Endothelial cell of umbilical vein (primary cell): ENCODE results near the gene EFNA2. TPM values are rescaled to one million over a fixed set of nuclear protein-coding genes. Genes with fewer than 3 reads are reported as not detected.

Experiments
- BruUV-seq: library from RNA; stranded (reverse); fragments of 400-500 nt; replicated peaks from 2 replicates; lab custom pipeline; 2021; lab: Mats Ljungman, UMichigan
- CTCF ChIA-PET: fragments of 300-600, 350-600 bp; sonication (Branson Sonifier 250); formaldehyde crosslinking; loops from one replicate; lab custom pipeline; 2021; ENCODE audit warnings: antibody characterized with exemption, inconsistent platforms; lab: Charles Lee
- POLR2A ChIA-PET: fragments of 300-600, 350-600 bp; sonication (Branson Sonifier 250); formaldehyde crosslinking; loops from one replicate; lab custom pipeline; 2021; ENCODE audit warnings: antibody characterized with exemption, inconsistent platforms; lab: Charles Lee
- DNase-seq: peaks from one replicate; pipeline ENCODE4 v3.0.0-alpha.2; 2011; ENCODE audit warnings: low read depth, low spot score
- FAIRE-seq: peaks from 2 replicates; lab custom pipeline; 2011; peaks lifted over from hg19 to GRCh38; lab: Jason Lieb, UNC
- H2AFZ ChIP-seq: 2 replicates; pipeline ENCODE4 v1.6.0; 2012; ENCODE audit warnings: low read depth, low read length, control low read depth, inconsistent platforms
- H3K27ac ChIP-seq: 2 replicates; pipeline ENCODE4 v1.5.1; 2011; ENCODE audit warnings: low read depth, mild to moderate bottlenecking, control low read depth, low read length, moderate library complexity; ENCODE audit not compliant: insufficient read depth
- H3K27me3 ChIP-seq, 2 experiments: 2 replicates each; pipeline versions ENCODE4 v1.6.0 to v1.6.1; 2011; ENCODE audit warnings: low read length in 2 of 2, mixed read lengths in 1 of 2; ENCODE audit not compliant: control insufficient read depth in 2 of 2, insufficient read depth in 2 of 2
- H3K36me3 ChIP-seq, 2 experiments: 2 replicates in 1 of 2; 3 replicates in 1 of 2; pipeline ENCODE4 v1.5.1; 2011; ENCODE audit warnings: low read length in 2 of 2, mild to moderate bottlenecking in 1 of 2, moderate library complexity in 1 of 2; ENCODE audit not compliant: control insufficient read depth in 2 of 2, insufficient read depth in 2 of 2; ENCODE audit errors: extremely low read depth in 1 of 2
- H3K4me1 ChIP-seq: 3 replicates; pipeline ENCODE4 v1.5.1; 2011; ENCODE audit warnings: mild to moderate bottlenecking, low read length; ENCODE audit not compliant: control insufficient read depth, insufficient read depth; ENCODE audit errors: extremely low read depth
- H3K4me2 ChIP-seq: 2 replicates; pipeline ENCODE4 v1.6.1; 2011; ENCODE audit warnings: low read length, control low read depth, mixed read lengths; ENCODE audit not compliant: insufficient read depth
- H3K4me3 ChIP-seq, 3 experiments: fragments of 200-600 bp in 1 of 3; sonication (generic), shearing (Covaris generic) in 1 of 3; replicated peaks in 1 of 3; 2 replicates each; pipeline ENCODE4 v1.5.1; 2011 to 2016; ENCODE audit warnings: control low read depth in 3 of 3, low read length in 3 of 3, mild to moderate bottlenecking in 2 of 3, inconsistent platforms in 1 of 3, low read depth in 1 of 3, moderate library complexity in 1 of 3; ENCODE audit not compliant: insufficient read depth in 1 of 3
- H3K79me2 ChIP-seq: 2 replicates; pipeline ENCODE4 v1.6.0; 2012; ENCODE audit warnings: low read length, inconsistent platforms; ENCODE audit not compliant: control insufficient read depth, insufficient read depth
- H3K9ac ChIP-seq: replicated peaks from 2 replicates; pipeline ENCODE3; 2011; ENCODE audit warnings: low read length, control low read depth; ENCODE audit not compliant: insufficient read depth; ENCODE audit errors: extremely low read depth
- H3K9me1 ChIP-seq: replicated peaks from 3 replicates; pipeline ENCODE4 v1.6.0; 2011; ENCODE audit warnings: mild to moderate bottlenecking, low read length; ENCODE audit not compliant: control insufficient read depth, insufficient read depth; ENCODE audit errors: extremely low read depth
- H3K9me3 ChIP-seq: replicated peaks from 2 replicates; pipeline ENCODE4 v1.5.1; 2012; ENCODE audit warnings: low read length, inconsistent platforms; ENCODE audit not compliant: control insufficient read depth, insufficient read depth
- H4K20me1 ChIP-seq: replicated peaks from 2 replicates; pipeline ENCODE3; 2011; ENCODE audit warnings: mild to moderate bottlenecking, low read length; ENCODE audit not compliant: control insufficient read depth, insufficient read depth; ENCODE audit errors: extremely low read depth
- JUN ChIP-seq: IDR thresholded peaks from 2 replicates; pipeline ENCODE4 v1.6.1; 2011; ENCODE audit warnings: borderline replicate concordance, low read depth; ENCODE audit not compliant: insufficient read length, insufficient read depth
- MYC ChIP-seq: IDR thresholded peaks from one replicate; pipeline ENCODE4 v1.6.1; 2011; ENCODE audit warnings: mild to moderate bottlenecking, low read depth, low read length
- POLR2A ChIP-seq: IDR thresholded peaks from 2 replicates; pipeline ENCODE4 v1.6.1; 2012; ENCODE audit warnings: low read depth, mild to moderate bottlenecking, control low read depth, low read length
- dilution Hi-C: fragments of 300-500 bp; cut with MboI; formaldehyde crosslinking; loops from one replicate; pipeline ENCODE4 v1.15.0; 2019; ENCODE audit warnings: low sequenced_read_pairs; ENCODE audit not compliant: extremely low pct_ligation_motif_present
- intact Hi-C: fragments of 100-400 bp; cut with micrococcal nuclease; formaldehyde crosslinking; loops from one replicate; pipeline ENCODE4 v1.10.0; 2022
- polyA plus RNA-seq, 4 experiments: library from polyadenylated mRNA; depleted of rRNA in 3 of 4; stranded (reverse) in 3 of 4; unstranded in 1 of 4; fragments of >200 nt; gene quantifications; 2 replicates each; pipeline versions ENCODE4 v1.2.1 to v1.2.3, GENCODE V29; 2011 to 2012; ENCODE audit warnings: missing spikeins in 1 of 4
- total RNA-seq: library from RNA; stranded (reverse); gene quantifications from 2 replicates; pipeline ENCODE4 v1.2.3, GENCODE V29; 2021
- TF ChIP-seq, protein P1 (sequence below): IDR thresholded peaks from 2 replicates; pipeline ENCODE4 v1.6.1; 2011; ENCODE audit not compliant: insufficient read depth, insufficient read length
- TF ChIP-seq, protein P2 (sequence below), 2 donors: IDR thresholded peaks; 1 replicate in 1 of 2; 2 replicates in 1 of 2; pipeline ENCODE4 v1.5.1; 2011; ENCODE audit warnings: low read length in 2 of 2, mild to moderate bottlenecking in 2 of 2, moderate library complexity in 2 of 2, control low read depth in 1 of 2, inconsistent platforms in 1 of 2, low read depth in 1 of 2; ENCODE audit not compliant: insufficient read depth in 1 of 2; ENCODE audit errors: extremely low read depth in 1 of 2

Gene EFNA2
- total and polyA plus RNA-seq, 2 donors (not counting 3 experiments of a cell fraction or from before 2014, with no cell fraction given) = 0.52 to 1.1 TPM

GRCh38 chr19:1321539-1321938 lies 35.9 kb downstream of the EFNA2 start:
- CTCF ChIA-PET = no interaction called here
- TF ChIP-seq POLR2A (no peak), MYC (no peak), JUN (no peak)
- TF ChIP-seq, protein P1, sequence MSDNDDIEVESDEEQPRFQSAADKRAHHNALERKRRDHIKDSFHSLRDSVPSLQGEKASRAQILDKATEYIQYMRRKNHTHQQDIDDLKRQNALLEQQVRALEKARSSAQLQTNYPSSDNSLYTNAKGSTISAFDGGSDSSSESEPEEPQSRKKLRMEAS = no peak
- TF ChIP-seq, protein P2, sequence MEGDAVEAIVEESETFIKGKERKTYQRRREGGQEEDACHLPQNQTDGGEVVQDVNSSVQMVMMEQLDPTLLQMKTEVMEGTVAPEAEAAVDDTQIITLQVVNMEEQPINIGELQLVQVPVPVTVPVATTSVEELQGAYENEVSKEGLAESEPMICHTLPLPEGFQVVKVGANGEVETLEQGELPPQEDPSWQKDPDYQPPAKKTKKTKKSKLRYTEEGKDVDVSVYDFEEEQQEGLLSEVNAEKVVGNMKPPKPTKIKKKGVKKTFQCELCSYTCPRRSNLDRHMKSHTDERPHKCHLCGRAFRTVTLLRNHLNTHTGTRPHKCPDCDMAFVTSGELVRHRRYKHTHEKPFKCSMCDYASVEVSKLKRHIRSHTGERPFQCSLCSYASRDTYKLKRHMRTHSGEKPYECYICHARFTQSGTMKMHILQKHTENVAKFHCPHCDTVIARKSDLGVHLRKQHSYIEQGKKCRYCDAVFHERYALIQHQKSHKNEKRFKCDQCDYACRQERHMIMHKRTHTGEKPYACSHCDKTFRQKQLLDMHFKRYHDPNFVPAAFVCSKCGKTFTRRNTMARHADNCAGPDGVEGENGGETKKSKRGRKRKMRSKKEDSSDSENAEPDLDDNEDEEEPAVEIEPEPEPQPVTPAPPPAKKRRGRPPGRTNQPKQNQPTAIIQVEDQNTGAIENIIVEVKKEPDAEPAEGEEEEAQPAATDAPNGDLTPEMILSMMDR (IDR thresholded peaks at IDR 0.05; ENCODE audit: extremely low read depth in 1 of 2, insufficient read depth in 1 of 2, low read depth in 1 of 2, low read length in 2 of 2) = no peak
- Histone ChIP-seq H3K36me3 (no peaks in the 10 kb centered on the region), H2AFZ (no peak overlapping the region), H3K9ac (no peak overlapping the region), H3K27ac (no peak overlapping the region), H3K79me2 (no peaks in the 10 kb centered on the region), H3K4me2 (no peak overlapping the region), H4K20me1 (no peaks in the 10 kb centered on the region), H3K27me3 (peaks cover 12% of the 10 kb centered on the region in 2 experiments), H3K9me1 (no peaks in the 10 kb centered on the region), H3K4me3 (no peak overlapping the region), H3K4me1 (peaks cover 8% of the 10 kb centered on the region), H3K9me3 (no peaks in the 10 kb centered on the region)
- no TSS peak for BruUV-seq
- POLR2A ChIA-PET = no interaction called here
- dilution Hi-C loops (no loop called here), intact Hi-C loops (no loop called here)
- DNase-seq (no peak), FAIRE-seq (no peak)
